Left lung (tissue), 10 donors: Measurements from ENCODE around the gene FHL2. TPM values are rescaled to one million over a fixed set of nuclear protein-coding genes. Genes with fewer than 3 reads are reported as not detected.
A peak's percentile ranks its signal among the peaks of the same experiment; 100 is the strongest.

Source experiments
- ATAC-seq: fragments of 200-7000 bp; cut with Tn5 transposase; one replicate; pipeline ENCODE4 v1.9.1; 2020; ENCODE audit warnings: moderate library complexity
- DNase-seq, 4 donors: peaks; one replicate each; pipeline ENCODE4 v3.0.0-alpha.2; 2013 to 2020
- H3K27ac ChIP-seq, 2 donors: fragments of 200-600 bp; sonication (generic) in 1 of 2; one replicate each; pipeline versions ENCODE4 v1.5.0 to v1.8.0; 2020 to 2021
- H3K27me3 ChIP-seq, 2 donors: fragments of 200-600 bp; sonication (generic) in 1 of 2; one replicate each; pipeline versions ENCODE4 v1.5.0 to v1.8.0; 2020 to 2021
- H3K36me3 ChIP-seq, 2 donors: fragments of 200-600 bp; sonication (generic) in 1 of 2; one replicate each; pipeline versions ENCODE4 v1.5.0 to v1.8.0; 2020 to 2021
- H3K4me1 ChIP-seq, 2 donors: fragments of 200-600 bp; one replicate each; pipeline ENCODE4 v1.8.0; 2021
- H3K4me3 ChIP-seq, 2 donors: fragments of 200-600 bp; sonication (generic) in 1 of 2; one replicate each; pipeline versions ENCODE4 v1.5.0 to v1.8.0; 2020 to 2021; ENCODE audit warnings: mild to moderate bottlenecking in 1 of 2
- H3K9me3 ChIP-seq, 2 donors: fragments of 200-600 bp; sonication (generic) in 1 of 2; one replicate each; pipeline versions ENCODE4 v1.5.0 to v1.8.0; 2020 to 2021
- intact Hi-C, 2 donors: fragments of 100-400 bp; cut with DNase I; formaldehyde crosslinking; loops; one replicate each; pipeline versions ENCODE4 v1.11.2 to v1.14.2; 2022
- polyA plus RNA-seq, 6 donors: library from polyadenylated mRNA; unstranded; fragments of 120-200 nt; gene quantifications; one replicate each; pipeline ENCODE4 v1.2.1, GENCODE V29; 2013; ENCODE audit not compliant: insufficient read length in 6 of 6
- total RNA-seq, 2 donors: library from RNA; stranded (reverse); fragmentation: NEBNext Ultra II Directional; extraction: Animal tissue kit (Norgen Biotek cat#: 25700); gene quantifications; one replicate each; pipeline ENCODE4 v1.2.1, GENCODE V29; 2021
- TF ChIP-seq, protein P1 (sequence below), 2 donors: fragments of 200-600 bp; sonication (generic) in 1 of 2; IDR thresholded peaks; one replicate each; pipeline versions ENCODE4 v1.5.0 to v1.8.0; 2021; ENCODE audit warnings: antibody characterized with exemption in 2 of 2
- donor health status: DM: no; HTN: yes; CAD: no.
- donor health status: DM: no; HTN: no; CAD: no.

The FHL2 gene
- total and polyA plus RNA-seq, 8 donors: 5.0 to 30.1 (median 6.6) TPM

- DNase-seq: no peak
- Histone ChIP-seq H3K36me3 (no peaks in the 10 kb centered on the region), H3K9me3 (no peaks in the 10 kb centered on the region), H3K4me1 (no peaks in the 10 kb centered on the region), H3K27me3 (peaks cover 0 to 14% of the 10 kb centered on the region in 2 donors), H3K4me3 (no peak overlapping the region), H3K27ac (no peak overlapping the region)
- ATAC-seq: no peak
- TF ChIP-seq, protein P1, sequence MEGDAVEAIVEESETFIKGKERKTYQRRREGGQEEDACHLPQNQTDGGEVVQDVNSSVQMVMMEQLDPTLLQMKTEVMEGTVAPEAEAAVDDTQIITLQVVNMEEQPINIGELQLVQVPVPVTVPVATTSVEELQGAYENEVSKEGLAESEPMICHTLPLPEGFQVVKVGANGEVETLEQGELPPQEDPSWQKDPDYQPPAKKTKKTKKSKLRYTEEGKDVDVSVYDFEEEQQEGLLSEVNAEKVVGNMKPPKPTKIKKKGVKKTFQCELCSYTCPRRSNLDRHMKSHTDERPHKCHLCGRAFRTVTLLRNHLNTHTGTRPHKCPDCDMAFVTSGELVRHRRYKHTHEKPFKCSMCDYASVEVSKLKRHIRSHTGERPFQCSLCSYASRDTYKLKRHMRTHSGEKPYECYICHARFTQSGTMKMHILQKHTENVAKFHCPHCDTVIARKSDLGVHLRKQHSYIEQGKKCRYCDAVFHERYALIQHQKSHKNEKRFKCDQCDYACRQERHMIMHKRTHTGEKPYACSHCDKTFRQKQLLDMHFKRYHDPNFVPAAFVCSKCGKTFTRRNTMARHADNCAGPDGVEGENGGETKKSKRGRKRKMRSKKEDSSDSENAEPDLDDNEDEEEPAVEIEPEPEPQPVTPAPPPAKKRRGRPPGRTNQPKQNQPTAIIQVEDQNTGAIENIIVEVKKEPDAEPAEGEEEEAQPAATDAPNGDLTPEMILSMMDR (IDR thresholded peaks at IDR 0.05): no peak
- intact Hi-C loops: no loop called here
These were observed 46.6 kb upstream of the FHL2 start for GRCh38 chr2:105445498-105445897.

DNA sequence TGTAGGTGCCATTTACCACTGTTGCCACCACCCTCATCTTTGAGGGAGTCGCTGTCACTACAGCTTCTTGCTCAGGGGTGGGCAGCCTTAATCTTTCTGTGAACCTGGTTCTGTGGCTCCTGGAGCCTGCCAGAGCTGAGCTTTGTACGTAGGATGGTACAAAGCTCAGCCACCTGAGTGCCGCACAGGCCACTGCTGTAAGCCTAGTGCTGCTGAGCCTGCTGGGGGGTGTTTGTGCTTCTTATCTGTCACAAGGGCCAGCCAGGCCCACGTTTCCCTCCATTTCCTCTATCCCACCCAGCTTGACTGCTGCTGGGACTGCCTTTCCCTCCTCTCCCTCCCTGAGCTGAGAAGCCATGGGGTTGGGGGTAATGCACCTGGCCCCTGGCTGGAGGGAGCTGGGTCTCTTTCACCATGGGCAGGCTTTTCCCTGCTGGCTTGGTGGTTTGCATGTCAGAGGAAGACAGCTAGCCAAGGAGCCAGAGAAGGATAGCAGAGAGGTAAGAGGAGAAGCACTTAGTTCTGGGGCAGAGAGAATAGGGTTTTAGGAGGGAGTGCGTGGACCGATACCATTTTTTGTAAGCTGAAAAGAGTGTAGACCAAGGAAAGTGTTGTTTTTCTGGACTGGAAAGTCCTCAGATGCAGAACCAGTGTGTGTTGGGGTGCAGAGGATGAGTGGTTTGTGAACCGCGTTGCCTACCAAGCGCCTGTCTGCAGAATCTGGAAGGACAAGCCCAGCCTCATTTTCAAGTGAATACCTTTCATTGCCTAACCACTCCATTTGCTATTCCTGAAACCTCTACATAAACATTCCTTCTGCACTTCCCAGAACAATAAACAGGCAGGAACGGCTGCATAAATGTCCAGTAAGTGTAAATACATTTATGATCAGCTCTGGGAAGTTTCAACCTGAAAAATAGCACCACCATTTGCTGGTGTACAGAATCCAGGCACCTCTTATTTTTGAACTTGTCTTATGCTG lies 45.1 kb upstream of the FHL2 start:
- ATAC-seq (peak; percentile 77), DNase-seq (peak in 1 of 4 donors; percentile 9)
- Histone ChIP-seq H3K27me3 (peaks cover 0 to 9% of the 10 kb centered on the region in 2 donors), H3K4me3 (no peak overlapping the region), H3K4me1 (no peaks in the 10 kb centered on the region), H3K27ac (peak overlapping the region in 1 of 2 donors; percentile 29), H3K36me3 (no peaks in the 10 kb centered on the region), H3K9me3 (no peaks in the 10 kb centered on the region)
- intact Hi-C loops: no loop called here
- TF ChIP-seq, protein P1 (IDR thresholded peaks at IDR 0.05): no peak

DNA sequence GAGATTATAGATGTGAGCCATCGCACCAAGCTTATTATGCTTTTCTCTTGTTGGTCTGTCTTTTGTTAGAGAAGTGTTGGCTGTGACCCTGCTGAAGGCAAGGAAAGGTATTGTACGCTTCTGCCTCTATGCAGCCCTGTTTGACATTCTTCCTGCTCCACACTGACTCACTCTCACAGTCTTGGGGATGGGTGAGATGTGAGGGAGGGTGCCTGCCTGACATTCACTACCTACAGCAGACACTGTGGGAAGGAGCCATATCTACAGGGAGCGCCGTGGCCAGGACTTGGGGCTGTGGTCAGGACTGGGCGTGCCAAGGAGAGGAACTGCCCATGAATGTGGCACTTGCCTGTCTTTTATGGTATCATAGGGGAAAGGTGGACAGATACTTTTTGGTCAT lies 43.9 kb upstream of the FHL2 start:
- DNase-seq (no peak), ATAC-seq (no peak)
- Histone ChIP-seq H3K4me1 (no peaks in the 10 kb centered on the region), H3K36me3 (no peaks in the 10 kb centered on the region), H3K4me3 (no peak overlapping the region), H3K9me3 (no peaks in the 10 kb centered on the region), H3K27ac (no peak overlapping the region), H3K27me3 (peaks cover 0 to 3% of the 10 kb centered on the region in 2 donors)
- intact Hi-C loops: no loop called here
- TF ChIP-seq, protein P1 (IDR thresholded peaks at IDR 0.05): no peak

- no peaks in the 10 kb centered on the region for H3K27me3 ChIP-seq
- H3K4me3 ChIP-seq: no peak overlapping the region
- ATAC-seq (no peak), DNase-seq (no peak)
- H3K9me3 ChIP-seq: no peaks in the 10 kb centered on the region
- H3K36me3 ChIP-seq: no peaks in the 10 kb centered on the region
- intact Hi-C loops: no loop called here
- H3K4me1 ChIP-seq: no peaks in the 10 kb centered on the region
- TF ChIP-seq, protein P1 (IDR thresholded peaks at IDR 0.05): no peak
- no peak overlapping the region for H3K27ac ChIP-seq
These were observed 43.2 kb upstream of the FHL2 start for GRCh38 chr2:105442056-105442455.

DNA sequence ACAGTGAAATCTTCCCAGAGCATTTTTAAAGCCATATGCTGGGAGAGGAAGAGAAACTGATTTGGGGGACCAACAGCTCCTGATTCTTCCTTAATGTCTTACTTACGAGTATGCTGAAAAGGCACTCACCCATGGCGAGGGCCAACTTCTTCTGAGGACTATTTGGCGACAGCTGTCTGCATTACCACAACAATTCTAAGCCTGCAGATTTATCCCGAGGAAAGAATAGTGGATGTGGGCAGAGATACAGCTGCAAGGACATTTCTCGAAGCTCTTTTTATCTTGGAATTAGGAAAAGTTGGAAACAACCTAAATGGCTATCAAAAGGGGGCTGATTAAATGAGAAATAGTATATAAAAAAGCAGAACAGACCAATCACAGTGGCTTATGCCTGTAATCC lies 40.3 kb upstream of the FHL2 start:
- H3K9me3 ChIP-seq: no peaks in the 10 kb centered on the region
- intact Hi-C loops: no loop called here
- H3K27me3 ChIP-seq: no peaks in the 10 kb centered on the region
- H3K4me3 ChIP-seq: no peak overlapping the region
- H3K36me3 ChIP-seq: no peaks in the 10 kb centered on the region
- ATAC-seq: no peak
- H3K27ac ChIP-seq: peak overlapping the region in 1 of 2 donors; percentile 11
- no peaks in the 10 kb centered on the region for H3K4me1 ChIP-seq
- DNase-seq: no peak
- TF ChIP-seq, protein P1 (IDR thresholded peaks at IDR 0.05): no peak
